Body of pancreas (tissue), 4 donors: ENCODE measurements around the gene PDZK1IP1. TPM values are rescaled to one million over a fixed set of nuclear protein-coding genes. Genes with fewer than 3 reads are reported as not detected.
A peak's percentile ranks its signal among the peaks of the same experiment; 100 is the strongest.

Experiments used
- ATAC-seq: fragments of 150-250 bp; one replicate; pipeline ENCODE4 v1.9.1; 2016
- DNase-seq, 4 donors: peaks; one replicate each; pipeline ENCODE4 v3.0.0-alpha.2; 2019
- H3K27ac ChIP-seq, 4 donors: fragments of 200-600 bp; sonication (generic); 1 replicate in 3 of 4; 2 replicates in 1 of 4; pipeline versions ENCODE4 v1.5.1 to v1.6.1; 2016 to 2019; ENCODE audit warnings: mild to moderate bottlenecking in 1 of 4, mixed read lengths in 1 of 4, moderate library complexity in 1 of 4
- H3K27me3 ChIP-seq, 2 donors: fragments of 200-600 bp; sonication (generic); one replicate each; pipeline ENCODE4 v1.6.0; 2016; ENCODE audit warnings: mild to moderate bottlenecking in 1 of 2
- H3K36me3 ChIP-seq, 2 donors: fragments of 200-600 bp; sonication (generic); replicated peaks in 1 of 2; 2 replicates each; pipeline ENCODE4 v1.5.1; 2016; ENCODE audit warnings: low read depth in 2 of 2; ENCODE audit not compliant: insufficient read depth in 1 of 2
- H3K4me1 ChIP-seq: fragments of 200-600 bp; sonication (generic); one replicate; pipeline ENCODE4 v1.6.0; 2016
- H3K4me3 ChIP-seq, 2 donors: fragments of 200-600 bp; sonication (generic); 1 replicate in 1 of 2; 2 replicates in 1 of 2; pipeline ENCODE4 v1.5.1; 2016 to 2019
- H3K9me3 ChIP-seq, 3 donors: fragments of 200-600 bp; sonication (generic); 1 replicate in 2 of 3; 2 replicates in 1 of 3; pipeline ENCODE4 v1.5.1; 2016
- POLR2A ChIP-seq, 3 donors: fragments of 450-650 bp; IDR thresholded peaks; one replicate each; pipeline ENCODE4 v1.6.1; 2016; ENCODE audit warnings: antibody characterized with exemption in 3 of 3, mild to moderate bottlenecking in 2 of 3
- WGBS, 2 donors: methylation state at CpG; one replicate each; pipeline ENCODE4 v1.1.5; 2017; 5-methylcytosine and 5-hydroxymethylcytosine counted together
- intact Hi-C: fragments of 100-400 bp; cut with DNase I; formaldehyde crosslinking; loops from one replicate; pipeline ENCODE4 v1.15.1; 2023
- total RNA-seq, 2 donors: library from RNA; depleted of rRNA; stranded (reverse); fragments of >200 nt; gene quantifications; one replicate each; pipeline ENCODE4 v1.1.0, GENCODE V29; 2016
- TF ChIP-seq, protein P1 (sequence below), 7 experiments: fragments of 450-650 bp in 4 of 7; fragments of 200-600 bp in 3 of 7; sonication (generic) in 3 of 7; IDR thresholded peaks; one replicate each; pipeline ENCODE4 v1.5.1; 2016 to 2019; ENCODE audit warnings: antibody characterized with exemption in 7 of 7

PDZK1IP1 gene
- total RNA-seq, 2 donors from 2014 or later: 54.2 to 56.4 TPM

DNA sequence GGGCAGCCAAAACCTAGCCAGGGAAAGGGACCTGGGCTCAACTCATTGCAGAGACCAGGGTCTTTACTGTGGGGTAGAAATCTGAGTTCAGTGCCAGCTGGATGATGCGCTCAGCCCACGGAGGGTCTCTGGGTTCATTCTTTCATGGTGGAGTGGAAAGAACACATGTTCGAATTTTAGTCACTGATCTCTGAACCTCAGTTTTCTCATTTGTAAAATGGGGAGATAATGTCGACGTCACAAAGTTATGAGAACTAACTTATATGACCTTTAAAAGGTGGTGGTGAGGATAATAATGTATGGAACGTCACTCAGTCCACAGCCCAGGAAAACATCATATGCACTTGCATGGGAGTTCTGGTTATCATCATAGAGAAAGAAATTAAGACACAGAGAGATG, 43.4 kb upstream of the PDZK1IP1 start:
- Histone ChIP-seq H3K27ac (no peak overlapping the region), H3K36me3 (no peaks in the 10 kb centered on the region), H3K9me3 (no peaks in the 10 kb centered on the region), H3K27me3 (peaks cover 0 to 42% of the 10 kb centered on the region in 2 donors), H3K4me3 (no peak overlapping the region), H3K4me1 (peaks cover 21% of the 10 kb centered on the region)
- DNase-seq (no peak), ATAC-seq (no peak)
- TF ChIP-seq POLR2A (IDR thresholded peaks at IDR 0.05): no peak
- TF ChIP-seq, protein P1, sequence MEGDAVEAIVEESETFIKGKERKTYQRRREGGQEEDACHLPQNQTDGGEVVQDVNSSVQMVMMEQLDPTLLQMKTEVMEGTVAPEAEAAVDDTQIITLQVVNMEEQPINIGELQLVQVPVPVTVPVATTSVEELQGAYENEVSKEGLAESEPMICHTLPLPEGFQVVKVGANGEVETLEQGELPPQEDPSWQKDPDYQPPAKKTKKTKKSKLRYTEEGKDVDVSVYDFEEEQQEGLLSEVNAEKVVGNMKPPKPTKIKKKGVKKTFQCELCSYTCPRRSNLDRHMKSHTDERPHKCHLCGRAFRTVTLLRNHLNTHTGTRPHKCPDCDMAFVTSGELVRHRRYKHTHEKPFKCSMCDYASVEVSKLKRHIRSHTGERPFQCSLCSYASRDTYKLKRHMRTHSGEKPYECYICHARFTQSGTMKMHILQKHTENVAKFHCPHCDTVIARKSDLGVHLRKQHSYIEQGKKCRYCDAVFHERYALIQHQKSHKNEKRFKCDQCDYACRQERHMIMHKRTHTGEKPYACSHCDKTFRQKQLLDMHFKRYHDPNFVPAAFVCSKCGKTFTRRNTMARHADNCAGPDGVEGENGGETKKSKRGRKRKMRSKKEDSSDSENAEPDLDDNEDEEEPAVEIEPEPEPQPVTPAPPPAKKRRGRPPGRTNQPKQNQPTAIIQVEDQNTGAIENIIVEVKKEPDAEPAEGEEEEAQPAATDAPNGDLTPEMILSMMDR (IDR thresholded peaks at IDR 0.05): no peak
- 50 to 55% methylated on average over 6 of the region's 6 CpGs for WGBS, 2 donors
- intact Hi-C loops: no loop called here

DNA sequence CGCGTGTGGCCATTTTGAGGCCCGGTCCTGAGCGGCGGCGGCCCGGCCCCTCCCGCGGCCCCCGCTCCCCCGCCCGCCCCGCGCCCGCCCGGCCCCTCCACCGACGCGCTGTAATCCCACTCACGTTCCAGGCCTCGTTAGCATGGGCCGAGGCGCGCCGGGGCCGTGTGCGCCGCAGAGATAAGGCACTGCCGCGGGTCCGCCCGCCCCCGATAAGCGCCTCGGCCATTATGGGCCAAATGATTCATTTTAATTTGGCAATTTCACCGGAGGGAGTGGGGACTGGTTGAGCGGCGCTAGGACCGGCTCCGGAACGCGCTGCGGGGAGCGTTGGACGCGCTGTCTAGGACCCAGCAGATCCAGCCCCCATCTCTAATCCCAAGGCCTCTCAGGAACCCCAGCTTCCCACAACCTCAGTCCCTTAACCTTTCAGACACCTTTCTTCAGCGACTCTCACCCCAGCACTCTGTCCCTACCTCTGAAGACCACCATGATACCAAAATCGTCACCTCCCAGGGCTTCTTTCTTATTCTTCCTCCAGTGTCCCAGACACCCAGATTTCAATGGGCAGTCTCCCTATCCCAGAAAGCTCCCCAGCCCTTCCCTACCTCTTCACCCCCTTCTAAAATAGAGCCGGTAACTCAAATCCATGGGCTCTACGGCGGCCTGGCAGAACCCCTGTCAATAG, 42.5 kb upstream of the PDZK1IP1 start, which contains the start of gene TAL1:
TSS of gene TAL1 (minus strand) at position 39 of the 688 bp plus-strand sequence. CDS start 6,337 bp downstream, outside the sequence.
- DNase-seq: no peak
- TF ChIP-seq, protein P1 (IDR thresholded peaks at IDR 0.05): no peak
- no peak for TF ChIP-seq POLR2A (IDR thresholded peaks at IDR 0.05)
- Histone ChIP-seq H3K27me3 (peaks cover 0 to 42% of the 10 kb centered on the region in 2 donors), H3K36me3 (no peaks in the 10 kb centered on the region), H3K9me3 (no peaks in the 10 kb centered on the region), H3K27ac (peak within 1 kb of the TSS in 3 of 4 donors; percentile 19 to 56 (median 29)), H3K4me1 (peaks cover 21% of the 10 kb centered on the region), H3K4me3 (no peak within 1 kb of the TSS)
- intact Hi-C loops: no loop called here
- 5 to 20% methylated on average over 21 to 49 of the region's 51 CpGs for WGBS, 2 donors
- no peak for ATAC-seq

DNA sequence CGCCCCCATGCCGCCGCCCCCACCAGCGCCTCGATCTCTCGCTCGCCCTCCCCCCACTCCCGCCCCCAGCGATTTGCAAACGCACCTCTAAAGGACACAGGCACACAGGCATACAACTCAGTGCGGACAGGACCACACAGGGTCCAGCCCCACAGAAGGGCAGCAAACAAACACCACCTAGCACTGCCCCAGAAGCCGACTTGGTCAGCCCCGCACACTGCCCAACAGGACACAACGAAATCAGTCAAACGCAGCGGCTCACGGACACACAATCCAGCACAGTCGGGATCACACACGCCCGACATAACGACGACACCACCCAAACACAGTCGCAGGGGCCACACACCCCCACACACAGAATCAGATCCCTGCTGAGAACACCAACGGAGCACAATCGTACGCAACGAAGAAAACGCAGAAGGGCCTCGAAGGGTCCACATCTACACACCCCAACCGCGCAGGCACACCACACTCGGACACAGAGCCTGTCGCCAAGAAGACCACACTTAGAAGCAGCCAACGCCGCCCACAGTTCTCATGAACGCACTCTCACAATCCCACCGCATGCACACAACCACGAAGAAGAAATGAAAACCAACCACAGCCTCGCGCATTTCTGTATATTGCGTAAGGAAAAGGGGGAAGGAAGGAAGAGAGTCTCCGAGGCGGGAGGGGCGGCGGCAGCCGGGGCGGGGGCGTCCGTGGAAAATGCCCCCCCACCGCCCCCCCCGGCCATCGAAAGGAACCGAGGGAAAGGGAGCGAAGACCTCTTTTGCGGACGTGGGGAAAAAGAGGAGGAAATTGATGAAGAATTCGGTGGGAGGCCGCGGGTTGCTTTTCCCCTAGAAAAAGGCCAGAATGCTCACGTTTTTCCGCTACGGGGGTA, 41.7 kb upstream of the PDZK1IP1 start:
- intact Hi-C loops: no loop called here
- peak in 2 of 3 donors; percentile 23 to 30 for TF ChIP-seq POLR2A (IDR thresholded peaks at IDR 0.05)
- TF ChIP-seq, protein P1 (IDR thresholded peaks at IDR 0.05): no peak
- peaks cover 0 to 42% of the 10 kb centered on the region in 2 donors for H3K27me3 ChIP-seq
- H3K4me1 ChIP-seq: peaks cover 21% of the 10 kb centered on the region
- no peak overlapping the region for H3K4me3 ChIP-seq
- no peaks in the 10 kb centered on the region for H3K9me3 ChIP-seq
- WGBS, 2 donors: 5 to 7% methylated on average over 58 to 62 of the region's 62 CpGs
- DNase-seq (peak in 1 of 4 donors; percentile 40), ATAC-seq (no peak)
- no peaks in the 10 kb centered on the region for H3K36me3 ChIP-seq
- H3K27ac ChIP-seq: peak overlapping the region in 3 of 4 donors; percentile 19 to 56 (median 29)

DNA sequence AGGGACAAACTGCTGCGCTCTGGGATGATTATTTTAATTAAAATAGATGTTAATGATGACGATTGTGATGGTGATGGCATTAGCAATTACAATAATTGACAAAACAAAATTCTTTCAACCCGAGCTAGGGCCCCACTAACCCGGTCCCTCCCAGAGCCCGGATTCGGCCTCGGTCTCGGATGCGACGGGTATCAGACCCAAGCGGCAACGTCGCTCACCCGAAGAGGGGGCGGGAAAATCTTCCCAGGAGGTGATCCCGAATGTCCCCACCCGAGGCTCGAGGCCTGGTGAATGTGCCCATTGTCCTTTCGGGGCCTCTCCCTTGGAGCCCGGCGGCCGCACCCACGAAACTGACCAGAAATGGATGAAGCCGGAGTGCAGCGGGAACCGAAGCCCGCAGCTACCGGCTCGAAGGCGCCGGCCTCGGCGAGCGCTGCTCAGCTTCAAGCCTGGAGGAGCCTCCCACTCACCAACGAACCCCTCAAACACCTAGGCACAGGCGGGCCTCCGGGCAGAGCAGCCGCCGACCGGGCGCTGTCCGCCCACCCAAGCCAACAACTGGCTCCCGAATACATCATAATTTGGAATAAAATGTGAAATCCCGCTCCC, 41.0 kb upstream of the PDZK1IP1 start:
- Histone ChIP-seq H3K4me3 (no peak overlapping the region), H3K27ac (peak overlapping the region in 1 of 4 donors; percentile 19), H3K36me3 (no peaks in the 10 kb centered on the region), H3K9me3 (no peaks in the 10 kb centered on the region), H3K4me1 (peaks cover 21% of the 10 kb centered on the region), H3K27me3 (peaks cover 0 to 42% of the 10 kb centered on the region in 2 donors)
- no peak for ATAC-seq
- WGBS, 2 donors: 8 to 12% methylated on average over 16 to 39 of the region's 44 CpGs
- intact Hi-C loops: no loop called here
- TF ChIP-seq, protein P1 (IDR thresholded peaks at IDR 0.05): no peak
- no peak for TF ChIP-seq POLR2A (IDR thresholded peaks at IDR 0.05)
- DNase-seq: no peak
